HG03280 (cell line): ENCODE measurements around the gene DGKG.

ENCODE experiments used
- ATAC-seq: cut with Tn5 transposase; IDR thresholded peaks from one replicate; pipeline ENCODE4 v1.9.1; 2021; ENCODE audit warnings: mild to moderate bottlenecking, moderate library complexity; ENCODE audit not compliant: unreplicated experiment

Gene DGKG

GRCh38 chr3:186216900-186217819 is 144.9 kb downstream of the DGKG start:
- ATAC-seq = no peak

- no peak for ATAC-seq
Measured at GRCh38 chr3:186214670-186215069, 147.4 kb downstream of the DGKG start.

GRCh38 chr3:186213946-186214345 is 148.1 kb downstream of the DGKG start:
- ATAC-seq = no peak

- no peak for ATAC-seq
Measured at GRCh38 chr3:186212611-186213010, 149.4 kb downstream of the DGKG start.

- ATAC-seq = no peak
Measured at GRCh38 chr3:186210852-186211500, 151.1 kb downstream of the DGKG start.

GRCh38 chr3:186209810-186210752 is 152.0 kb downstream of the DGKG start:
- ATAC-seq = no peak

- ATAC-seq = no peak
Measured at GRCh38 chr3:186208296-186208989, 153.6 kb downstream of the DGKG start.

- ATAC-seq = no peak
Measured at GRCh38 chr3:186207515-186207914, 154.5 kb downstream of the DGKG start.

GRCh38 chr3:186200726-186201125 is 161.3 kb downstream of the DGKG start:
- no peak for ATAC-seq

- no peak for ATAC-seq
Measured at GRCh38 chr3:186198442-186198841, 163.6 kb downstream of the DGKG start.

GRCh38 chr3:186194451-186194811 is 167.6 kb downstream of the DGKG start:
- ATAC-seq = no peak

- ATAC-seq = no peak
Measured at GRCh38 chr3:186193534-186194450, 168.2 kb downstream of the DGKG start.

GRCh38 chr3:186192823-186193222 is 169.2 kb downstream of the DGKG start:
- no peak for ATAC-seq

GRCh38 chr3:186189492-186189891 is 172.5 kb downstream of the DGKG start:
- ATAC-seq = no peak

GRCh38 chr3:186187401-186188275 is 174.4 kb downstream of the DGKG start:
- no peak for ATAC-seq

GRCh38 chr3:186185194-186185787 is 176.7 kb downstream of the DGKG start:
- ATAC-seq = no peak

- no peak for ATAC-seq
Measured at GRCh38 chr3:186184021-186184420, 178.0 kb downstream of the DGKG start.

GRCh38 chr3:186182850-186183249 is 179.2 kb downstream of the DGKG start:
- no peak for ATAC-seq
